Lower leg skin (tissue), 3 donors: Measurements from ENCODE around the gene SEMA6A.

Experiments used
- CTCF ChIP-seq, 3 donors: fragments of 450-650 bp; IDR thresholded peaks; one replicate each; pipeline ENCODE4 v1.5.1; 2016; ENCODE audit warnings: antibody characterized with exemption in 3 of 3, mild to moderate bottlenecking in 3 of 3, moderate library complexity in 2 of 3
- POLR2A ChIP-seq, 2 donors: fragments of 450-650 bp; IDR thresholded peaks; one replicate each; pipeline ENCODE4 v1.6.1; 2016 to 2017; ENCODE audit warnings: antibody characterized with exemption in 2 of 2, mild to moderate bottlenecking in 1 of 2, moderate library complexity in 1 of 2

- TF ChIP-seq CTCF (IDR thresholded peaks at IDR 0.05) = no peak
- TF ChIP-seq POLR2A (IDR thresholded peaks at IDR 0.05) = no peak
Observed at GRCh38 chr5:116509483-116510244, 65.0 kb downstream of the SEMA6A start.
